LNCaP clone FGC (cell line): ENCODE results near the gene CD83.
A peak's percentile ranks its signal among the peaks of the same experiment; 100 is the strongest.

Source experiments
- DNase-seq: peaks from one replicate; pipeline ENCODE4 v3.0.0-alpha.2; 2011; ENCODE audit warnings: low read depth
- H3K4me3 ChIP-seq: 2 replicates; pipeline ENCODE4 v1.5.1; 2011; ENCODE audit warnings: mild to moderate bottlenecking, low read depth, low read length, control low read depth
- TF ChIP-seq, protein P1 (sequence below): IDR thresholded peaks from 2 replicates; pipeline ENCODE4 v1.5.1; 2012; ENCODE audit warnings: mild to moderate bottlenecking; ENCODE audit not compliant: control insufficient read depth, insufficient read depth; ENCODE audit errors: extremely low read depth

Gene CD83

GRCh38 chr6:14091339-14091978 lies 26.1 kb upstream of the CD83 start:
- H3K4me3 ChIP-seq = no peak overlapping the region
- TF ChIP-seq, protein P1, sequence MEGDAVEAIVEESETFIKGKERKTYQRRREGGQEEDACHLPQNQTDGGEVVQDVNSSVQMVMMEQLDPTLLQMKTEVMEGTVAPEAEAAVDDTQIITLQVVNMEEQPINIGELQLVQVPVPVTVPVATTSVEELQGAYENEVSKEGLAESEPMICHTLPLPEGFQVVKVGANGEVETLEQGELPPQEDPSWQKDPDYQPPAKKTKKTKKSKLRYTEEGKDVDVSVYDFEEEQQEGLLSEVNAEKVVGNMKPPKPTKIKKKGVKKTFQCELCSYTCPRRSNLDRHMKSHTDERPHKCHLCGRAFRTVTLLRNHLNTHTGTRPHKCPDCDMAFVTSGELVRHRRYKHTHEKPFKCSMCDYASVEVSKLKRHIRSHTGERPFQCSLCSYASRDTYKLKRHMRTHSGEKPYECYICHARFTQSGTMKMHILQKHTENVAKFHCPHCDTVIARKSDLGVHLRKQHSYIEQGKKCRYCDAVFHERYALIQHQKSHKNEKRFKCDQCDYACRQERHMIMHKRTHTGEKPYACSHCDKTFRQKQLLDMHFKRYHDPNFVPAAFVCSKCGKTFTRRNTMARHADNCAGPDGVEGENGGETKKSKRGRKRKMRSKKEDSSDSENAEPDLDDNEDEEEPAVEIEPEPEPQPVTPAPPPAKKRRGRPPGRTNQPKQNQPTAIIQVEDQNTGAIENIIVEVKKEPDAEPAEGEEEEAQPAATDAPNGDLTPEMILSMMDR = no peak
- no peak for DNase-seq

- no peak overlapping the region for H3K4me3 ChIP-seq
- TF ChIP-seq, protein P1 = no peak
- no peak for DNase-seq
These were observed 25.3 kb upstream of the CD83 start for GRCh38 chr6:14092316-14092715.

- TF ChIP-seq, protein P1 = no peak
- DNase-seq = peak; percentile 91
These were observed 24.5 kb upstream of the CD83 start for GRCh38 chr6:14092838-14093789.

DNA sequence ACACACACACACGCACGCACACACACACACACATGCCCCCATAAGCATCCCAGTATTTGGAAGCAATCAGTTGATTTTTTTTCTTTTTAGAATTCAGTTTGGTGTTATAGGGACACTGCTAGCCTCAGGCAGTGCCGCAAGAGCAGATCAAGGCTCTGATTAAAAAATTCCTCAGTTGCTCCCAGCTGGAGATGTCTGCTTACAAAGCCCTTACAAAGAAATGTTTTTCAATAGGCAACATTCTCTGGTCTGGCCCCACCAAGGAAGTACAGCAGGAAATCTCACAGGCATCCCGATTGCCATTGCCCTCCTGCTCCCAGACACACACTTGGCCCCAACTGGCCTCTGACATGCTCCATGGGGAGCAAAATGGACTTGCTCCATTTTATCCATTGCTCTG lies 22.9 kb upstream of the CD83 start:
- no peak for DNase-seq
- H3K4me3 ChIP-seq = no peak overlapping the region
- TF ChIP-seq, protein P1 = no peak

More at GRCh38 chr6:14092838-14093789, 24.5 kb upstream of the CD83 start:
- H3K4me3 ChIP-seq = no peak overlapping the region

GRCh38 chr6:14095437-14095836 lies 22.1 kb upstream of the CD83 start:
- DNase-seq = no peak
- H3K4me3 ChIP-seq = no peak overlapping the region
- TF ChIP-seq, protein P1 = no peak

DNA sequence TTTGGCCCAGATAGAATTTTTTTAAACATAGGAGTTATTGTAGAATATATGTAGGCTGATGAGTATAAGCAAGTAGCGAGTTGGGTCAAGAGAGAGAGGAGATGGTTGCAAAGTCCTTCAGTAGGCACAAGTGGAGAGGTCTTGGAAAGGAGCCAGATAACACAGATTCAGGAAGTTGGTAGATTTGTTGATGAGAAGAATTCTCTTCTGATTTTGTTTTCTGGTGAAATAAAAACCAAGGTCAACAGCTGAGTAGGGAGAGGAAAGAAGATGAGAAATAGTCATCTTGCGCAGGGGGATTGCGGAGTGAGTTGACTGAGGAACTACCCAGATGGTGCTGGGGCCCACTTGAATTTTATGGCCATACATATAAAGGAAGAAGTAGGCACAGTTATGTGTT lies 17.4 kb upstream of the CD83 start:
- TF ChIP-seq, protein P1 = no peak
- H3K4me3 ChIP-seq = no peak overlapping the region
- no peak for DNase-seq
